Right renal pelvis (tissue), 4 donors: ENCODE measurements around the gene MEIS1. TPM values are rescaled to one million over a fixed set of nuclear protein-coding genes. Genes with fewer than 3 reads are reported as not detected.
A peak's percentile ranks its signal among the peaks of the same experiment; 100 is the strongest.

ENCODE experiments used
- DNase-seq, 4 donors: peaks; one replicate each; pipeline ENCODE4 v3.0.0-alpha.2; 2013; ENCODE audit warnings: low read depth in 4 of 4, low spot score in 3 of 4, missing footprints in 1 of 4
- polyA plus RNA-seq, 4 donors: library from polyadenylated mRNA; unstranded; fragments of 120-200 nt; gene quantifications; one replicate each; pipeline ENCODE4 v1.2.1, GENCODE V29; 2013; ENCODE audit not compliant: insufficient read length in 4 of 4

MEIS1 gene
- polyA plus RNA-seq, 4 donors, result 100 to 142 (median 115) TPM

DNA sequence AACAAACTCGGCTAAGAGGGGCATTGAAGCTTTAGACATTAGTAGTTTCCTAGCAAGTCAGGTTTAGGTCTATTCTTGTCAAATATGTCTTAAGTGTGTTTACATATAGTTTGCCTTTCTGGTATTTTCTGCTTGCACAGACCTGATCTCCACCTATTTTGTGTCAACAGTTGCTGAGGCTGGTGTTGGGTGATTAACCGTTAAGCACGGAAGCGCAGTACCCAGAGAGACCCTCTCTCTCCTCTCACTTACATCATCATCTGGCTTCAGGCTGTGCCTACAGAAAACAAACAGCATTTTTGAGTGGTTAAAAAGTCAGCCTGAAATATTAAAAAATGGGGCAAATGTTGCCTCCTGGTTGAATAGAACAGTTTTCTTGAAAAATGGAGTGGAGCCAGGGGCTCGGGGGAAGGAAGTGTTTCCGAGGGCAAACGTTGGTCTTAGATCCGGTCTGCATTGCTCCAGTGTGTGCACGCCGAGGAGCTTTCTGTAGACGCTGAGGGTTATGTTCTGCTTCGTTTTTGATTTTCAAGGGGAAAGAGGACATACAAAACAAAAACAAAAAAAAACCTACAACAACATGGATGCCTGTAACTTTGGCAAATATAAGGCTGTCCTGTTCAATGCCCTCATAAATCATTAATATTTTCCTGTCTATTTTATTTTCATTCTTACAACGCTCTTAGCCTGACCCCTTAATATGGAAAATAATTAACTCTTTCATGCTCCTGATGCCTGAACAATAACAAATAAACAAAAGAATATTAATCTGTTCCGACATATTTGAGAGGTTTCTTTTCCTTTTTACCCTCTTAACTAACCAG, 120.8 kb downstream of the MEIS1 start:
- DNase-seq, result no peak

DNA sequence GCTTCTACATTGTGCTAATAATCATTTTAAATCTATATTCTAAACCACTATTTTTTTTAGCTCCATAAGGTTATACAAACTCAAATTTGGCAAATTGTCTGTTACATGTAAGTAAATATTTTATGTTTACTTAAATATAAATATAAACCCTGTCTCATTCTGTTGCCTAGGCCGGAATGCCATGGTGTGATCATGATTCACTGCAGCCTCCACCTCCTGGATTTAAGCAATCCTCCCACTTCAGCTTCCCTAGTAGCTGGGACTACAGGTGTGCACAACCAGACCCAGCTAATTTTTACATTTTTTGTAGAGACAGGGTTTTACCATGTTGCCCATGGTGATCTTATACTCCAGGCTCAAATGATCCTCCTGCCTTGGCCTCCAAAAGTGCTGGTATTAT, 124.7 kb downstream of the MEIS1 start:
- no peak for DNase-seq

- no peak for DNase-seq
Observed at GRCh38 chr2:66560683-66561082, 125.8 kb downstream of the MEIS1 start.

DNA sequence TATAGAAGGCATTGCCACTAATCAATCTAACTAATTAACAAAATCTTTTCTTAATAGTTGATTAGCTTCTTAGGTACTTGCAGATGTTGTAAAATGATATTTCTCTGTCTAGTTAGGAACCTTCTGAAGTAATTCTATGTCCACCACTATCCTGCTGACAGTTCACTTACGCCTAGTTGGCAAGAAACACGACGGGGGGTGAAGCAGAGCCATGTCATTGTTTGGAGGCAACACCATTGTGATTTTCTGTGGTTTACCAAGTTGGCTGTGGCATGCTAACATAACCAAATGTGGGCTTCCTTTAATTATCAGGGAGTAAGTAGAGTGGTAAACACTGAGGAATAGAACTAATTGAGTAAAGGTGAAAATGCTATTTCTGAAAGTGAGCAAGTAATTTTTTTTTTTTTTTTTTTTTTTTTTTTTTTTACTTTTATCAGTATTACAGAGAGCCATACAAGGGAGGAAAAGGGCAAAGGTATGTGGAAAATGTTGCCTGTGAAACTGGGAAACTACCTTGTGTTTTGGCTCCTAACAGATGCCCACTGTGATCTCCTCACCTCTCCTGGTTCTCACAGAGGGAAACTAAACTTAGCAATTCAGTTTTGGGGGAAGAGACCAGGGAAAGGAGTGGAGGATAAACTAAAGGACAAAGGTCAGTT, 126.8 kb downstream of the MEIS1 start:
- no peak for DNase-seq

DNA sequence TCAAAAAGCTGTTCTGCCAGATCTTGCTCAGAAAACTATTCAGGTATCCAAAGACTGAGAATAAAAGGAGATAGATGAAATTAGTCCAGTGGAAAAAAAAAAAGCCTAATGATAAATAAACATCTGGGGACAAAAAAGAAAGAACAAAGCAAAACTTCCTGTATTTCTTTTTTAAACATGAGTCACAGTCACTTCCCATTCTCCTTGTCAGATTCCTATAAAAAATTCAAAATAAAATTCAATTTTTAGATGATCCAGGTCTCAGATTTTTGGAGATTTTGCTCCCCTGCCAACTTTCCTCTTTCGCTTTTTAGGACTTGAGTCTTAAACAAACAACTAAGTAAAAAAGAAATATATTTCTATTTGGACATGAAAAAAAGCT, 127.4 kb downstream of the MEIS1 start:
- no peak for DNase-seq

DNA sequence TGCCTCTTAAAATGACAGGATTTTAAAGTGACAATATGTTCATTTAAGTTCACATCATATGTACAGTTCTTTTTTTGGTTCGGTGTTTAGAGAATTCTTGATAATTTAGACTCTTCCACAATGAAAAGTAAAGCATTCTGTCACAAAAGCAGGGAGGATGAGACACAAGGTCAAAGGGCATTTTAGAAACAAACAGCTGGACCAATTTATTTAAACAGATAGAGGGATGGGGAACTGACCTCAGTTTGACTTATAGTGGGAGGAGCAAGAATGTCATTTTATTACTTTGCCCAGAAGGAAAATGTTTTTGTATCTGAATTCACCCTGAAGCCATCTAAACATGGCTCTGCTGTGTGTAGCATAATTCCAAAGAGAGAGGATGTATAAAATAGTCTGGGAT, 128.5 kb downstream of the MEIS1 start:
- no peak for DNase-seq

DNA sequence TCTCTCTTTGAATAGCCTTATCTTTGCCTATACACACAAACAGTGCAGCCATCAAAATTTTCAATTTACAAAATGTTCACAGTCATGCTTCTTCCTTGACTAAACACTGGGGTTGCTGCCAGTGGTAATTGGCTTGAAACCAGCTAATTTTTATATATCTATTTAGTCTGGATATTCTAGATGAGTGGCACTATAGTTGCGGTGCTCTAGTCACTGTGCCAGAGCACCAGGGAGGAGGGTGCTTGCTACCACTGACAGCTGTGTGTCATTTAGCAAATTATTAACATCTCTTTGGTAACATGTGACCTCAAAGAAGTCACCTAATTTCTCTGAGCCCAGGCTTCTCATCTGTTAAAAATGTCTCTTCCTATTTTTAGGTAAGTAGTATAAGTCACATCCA, 130.4 kb downstream of the MEIS1 start:
- DNase-seq, result no peak

DNA sequence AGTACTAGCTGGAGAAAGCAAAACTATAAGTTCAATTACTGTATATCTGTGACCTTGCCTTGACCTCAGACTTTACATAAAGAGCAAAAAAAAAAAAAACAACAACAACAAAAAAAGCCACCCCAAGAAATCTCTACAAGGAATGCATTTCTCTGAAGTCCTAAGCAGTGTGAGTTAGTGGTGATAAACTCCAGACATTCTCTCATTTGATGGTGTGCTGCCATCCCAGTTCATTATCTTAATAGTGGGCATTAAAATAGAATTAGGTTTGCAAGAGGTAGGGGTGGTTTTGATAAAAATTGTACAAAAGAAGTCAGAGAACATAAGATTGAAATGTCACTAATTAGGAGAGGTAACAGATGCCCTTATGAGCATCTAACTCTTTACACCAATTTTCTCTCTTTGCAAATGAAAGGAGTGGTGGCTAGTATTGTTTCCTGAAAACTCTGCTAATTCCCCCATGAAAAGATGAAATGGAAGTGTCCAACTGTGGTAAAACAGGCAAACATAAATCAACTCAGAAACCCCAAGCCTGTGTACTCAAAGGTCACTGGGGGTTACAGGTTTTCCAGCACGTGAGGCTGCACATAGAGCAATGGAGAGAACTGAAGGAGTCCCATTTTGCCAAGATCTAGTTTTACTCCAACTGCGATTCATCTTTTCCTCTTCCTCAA, 131.9 kb downstream of the MEIS1 start:
- no peak for DNase-seq

DNA sequence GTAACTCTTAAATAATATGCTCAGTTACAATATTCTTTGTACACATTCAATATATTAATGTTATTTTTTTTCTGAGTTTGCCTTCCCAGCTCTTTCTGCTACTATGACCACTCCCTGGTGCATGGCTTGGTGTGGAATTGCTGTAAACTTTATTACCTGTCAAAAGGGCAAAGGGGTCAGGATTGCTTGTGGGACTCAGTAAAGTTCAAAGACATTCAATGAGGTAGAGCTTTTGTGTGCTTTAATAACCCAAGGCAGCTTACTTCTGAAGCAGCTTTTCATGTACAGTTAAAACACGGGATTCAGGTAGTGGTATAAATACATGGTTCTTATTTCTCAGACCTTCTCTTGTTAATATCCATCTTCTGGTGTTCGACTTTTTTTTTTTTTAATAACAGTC, 132.8 kb downstream of the MEIS1 start:
- DNase-seq, result no peak

GRCh38 chr2:66568650-66569300, 133.8 kb downstream of the MEIS1 start:
- no peak for DNase-seq

GRCh38 chr2:66569321-66569851, 134.5 kb downstream of the MEIS1 start:
- DNase-seq, result peak in 1 of 4 donors; percentile 88

- no peak for DNase-seq
Observed at GRCh38 chr2:66569974-66570373, 135.0 kb downstream of the MEIS1 start.

- DNase-seq, result no peak
Observed at GRCh38 chr2:66570471-66570870, 135.5 kb downstream of the MEIS1 start.

DNA sequence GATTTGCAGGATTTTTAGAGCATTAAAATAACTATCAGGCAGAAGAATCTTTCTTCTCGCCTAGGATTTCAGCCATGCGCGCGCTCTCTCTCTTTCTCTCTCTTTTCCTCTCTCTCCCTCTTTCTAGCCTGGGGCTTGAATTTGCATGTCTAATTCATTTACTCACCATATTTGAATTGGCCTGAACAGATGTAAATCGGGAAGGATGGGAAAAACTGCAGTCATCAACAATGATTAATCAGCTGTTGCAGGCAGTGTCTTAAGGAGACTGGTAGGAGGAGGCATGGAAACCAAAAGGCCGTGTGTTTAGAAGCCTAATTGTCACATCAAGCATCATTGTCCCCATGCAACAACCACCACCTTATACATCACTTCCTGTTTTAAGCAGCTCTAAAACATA, 137.0 kb downstream of the MEIS1 start:
- DNase-seq, result no peak

DNA sequence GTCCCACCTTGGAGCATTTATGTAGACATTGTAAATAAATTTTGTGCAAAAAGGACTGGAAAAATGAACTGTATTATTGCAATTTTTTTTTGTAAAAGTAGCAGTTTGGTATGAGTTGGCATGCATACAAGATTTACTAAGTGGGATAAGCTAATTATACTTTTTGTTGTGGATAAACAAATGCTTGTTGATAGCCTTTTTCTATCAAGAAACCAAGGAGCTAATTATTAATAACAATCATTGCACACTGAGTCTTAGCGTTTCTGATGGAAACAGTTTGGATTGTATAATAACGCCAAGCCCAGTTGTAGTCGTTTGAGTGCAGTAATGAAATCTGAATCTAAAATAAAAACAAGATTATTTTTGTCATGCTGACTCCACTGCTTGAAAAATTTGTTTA, 137.5 kb downstream of the MEIS1 start:
- no peak for DNase-seq

GRCh38 chr2:66573416-66573815, 138.5 kb downstream of the MEIS1 start:
- no peak for DNase-seq

DNA sequence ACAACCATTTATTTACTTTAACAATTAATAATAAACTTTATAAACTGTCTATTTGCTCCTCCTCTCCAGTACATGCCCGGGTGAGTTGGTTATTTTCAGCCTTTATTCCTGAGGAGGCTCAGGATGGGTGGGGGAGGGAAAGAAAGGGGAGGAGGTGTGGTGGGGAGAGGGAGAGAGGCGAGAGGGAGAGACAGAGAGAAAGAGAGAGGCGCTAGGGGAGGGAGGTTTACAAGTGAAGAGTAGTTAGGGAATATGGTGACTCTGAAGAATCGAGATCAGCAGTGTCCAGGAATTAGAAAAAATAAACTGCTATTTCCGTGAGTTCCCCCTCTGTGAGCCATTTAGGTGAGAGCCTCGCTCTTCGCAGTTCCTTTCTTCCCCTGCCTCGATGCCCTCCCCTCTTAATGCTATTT, 138.9 kb downstream of the MEIS1 start:
- no peak for DNase-seq

DNA sequence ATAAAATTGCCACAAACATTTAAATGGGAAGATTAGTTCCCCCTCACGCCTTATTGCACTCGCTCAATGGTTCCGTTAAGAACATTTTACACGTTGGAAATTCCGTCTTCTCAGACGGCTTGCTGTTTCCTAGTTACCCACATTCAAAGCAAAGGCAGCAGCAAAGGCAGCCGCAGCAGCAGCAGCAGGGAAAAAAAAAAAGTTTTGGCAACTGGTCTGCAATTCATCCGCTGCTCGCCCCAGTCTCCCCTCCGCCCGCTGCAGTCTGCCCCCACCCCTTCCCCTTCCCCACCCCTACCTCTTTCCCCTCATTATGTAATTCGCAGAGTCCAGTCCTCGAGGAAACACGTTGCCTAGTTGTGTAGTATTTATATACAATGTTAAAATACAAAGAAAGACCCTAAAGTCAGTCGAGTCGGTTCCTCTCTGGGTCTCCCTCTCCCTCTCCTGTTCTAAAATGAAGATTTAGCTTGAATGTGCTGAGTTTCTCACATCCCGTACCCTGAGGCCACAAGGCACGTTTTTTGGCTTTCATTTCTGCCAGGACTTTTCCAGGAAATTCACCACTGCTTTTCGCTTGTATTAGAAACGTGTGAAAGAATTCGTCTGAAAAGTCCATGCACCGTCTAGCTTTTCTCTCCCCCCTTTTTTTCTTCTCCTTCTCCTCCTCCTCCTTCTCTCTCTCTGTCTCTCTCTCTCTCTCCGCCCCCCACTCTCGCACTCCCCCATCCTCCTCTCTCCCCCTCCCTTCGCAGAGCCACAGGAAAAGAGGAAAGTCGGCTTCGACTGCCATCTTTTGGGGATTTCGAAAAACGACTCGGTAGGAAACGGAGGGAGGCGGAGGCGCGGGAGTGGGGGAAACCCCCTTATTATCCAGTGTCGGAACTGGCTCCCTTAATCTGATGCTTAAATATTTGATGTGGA, 140.0 kb downstream of the MEIS1 start:
- DNase-seq, result peak in 2 of 4 donors; percentile 76 to 87

DNA sequence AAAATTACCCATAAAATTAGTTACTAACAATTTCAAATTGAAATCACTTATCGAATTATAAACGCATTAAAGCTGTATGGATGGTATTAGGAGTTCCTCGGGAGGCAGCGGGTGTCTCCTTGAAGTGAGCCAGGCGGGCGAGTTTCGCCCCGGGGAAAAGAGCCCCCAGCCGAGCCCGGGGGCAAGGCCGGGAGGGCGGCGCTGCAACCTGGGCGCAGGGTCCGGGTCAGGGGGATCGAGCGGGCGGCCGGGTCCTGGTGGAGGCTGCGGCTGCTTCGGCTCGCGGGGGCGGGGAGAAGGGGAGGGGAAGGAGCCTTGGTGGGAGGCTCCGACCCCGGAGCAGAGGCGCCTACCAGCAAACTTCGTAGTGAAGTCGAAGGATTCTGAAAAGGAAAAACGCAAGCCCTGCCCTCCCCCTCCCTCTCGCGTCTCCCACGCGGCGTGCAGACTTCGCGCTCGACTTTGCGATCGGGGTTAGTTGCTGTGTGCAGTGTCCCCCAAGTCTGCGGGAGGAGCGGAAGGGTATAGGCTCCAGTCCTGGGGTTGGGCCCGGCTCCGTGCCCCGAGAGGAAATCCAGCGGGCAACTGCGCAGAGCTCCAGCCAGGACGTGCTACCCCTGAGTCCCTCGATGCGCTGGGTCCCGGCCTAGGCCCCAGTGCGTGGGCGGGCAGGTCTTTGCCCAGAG, 140.8 kb downstream of the MEIS1 start:
- no peak for DNase-seq

GRCh38 chr2:66576311-66576560, 141.3 kb downstream of the MEIS1 start:
- DNase-seq, result no peak
